ENCODE data around the gene CFAP97.
"Not testable (repeated sequence)": the region's sequence is repeated elsewhere in the genome, so short reads cannot be mapped to it uniquely, and the experiment has no call there.

The CFAP97 gene

DNA sequence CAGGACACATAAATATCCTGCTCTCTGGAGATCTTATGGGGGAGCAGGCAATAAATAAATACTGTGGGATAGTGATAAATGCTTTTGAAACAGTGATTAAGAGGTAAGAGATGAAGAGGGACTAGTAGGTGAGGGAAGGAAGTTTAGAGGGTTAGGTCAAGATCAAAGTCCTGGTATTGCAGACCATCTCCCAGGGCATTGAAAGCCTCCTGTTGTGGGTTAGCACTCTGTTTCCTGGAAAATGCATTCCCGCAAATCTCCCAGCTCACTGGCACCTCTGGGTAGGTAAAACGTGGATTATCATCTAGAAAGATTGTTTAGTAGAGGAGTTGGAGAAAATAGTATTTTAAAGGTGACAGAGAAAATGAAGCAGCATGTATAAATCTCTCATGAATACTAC lies 7.8 kb upstream of the CFAP97 start:
- Mint-ChIP-seq H3K4me3 (peak overlapping the region; percentile 87), H3K36me3 (ENCODE audit: low read depth) (peaks cover 6% of the 10 kb centered on the region), H3K27me3 (ENCODE audit: low read depth) (no peaks in the 10 kb centered on the region), H3K27ac (no peak overlapping the region), H3K9me3 (no peaks in the 10 kb centered on the region), H3K4me1 (ENCODE audit: low read depth) (peaks cover 25% of the 10 kb centered on the region)

DNA sequence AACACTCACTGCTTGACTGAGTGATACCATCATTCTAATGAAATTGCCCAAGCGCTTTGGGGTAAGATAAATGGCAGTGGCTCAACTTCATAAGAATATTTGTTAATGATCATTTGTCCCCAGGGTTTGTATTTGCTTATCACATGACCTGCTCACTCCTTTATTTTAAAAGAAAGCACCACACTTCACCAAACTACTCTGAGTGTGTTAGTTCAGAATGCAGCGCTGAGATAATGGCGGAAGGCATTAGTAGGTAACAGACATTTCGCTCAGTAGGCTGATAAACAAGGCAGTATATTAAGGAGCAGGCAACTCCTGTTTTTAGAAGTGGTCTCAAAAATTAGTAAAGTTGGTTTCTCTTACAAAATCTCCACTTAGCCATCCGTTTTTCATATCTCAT lies 7.2 kb upstream of the CFAP97 start:
- H3K9me3 Mint-ChIP-seq: no peaks in the 10 kb centered on the region
- no peaks in the 10 kb centered on the region for H3K27me3 Mint-ChIP-seq (ENCODE audit: low read depth)
- peak overlapping the region; percentile 87 for H3K4me3 Mint-ChIP-seq
- peak overlapping the region; percentile 80 for H3K27ac Mint-ChIP-seq
- H3K4me1 Mint-ChIP-seq (ENCODE audit: low read depth): peaks cover 23% of the 10 kb centered on the region
- peaks cover 6% of the 10 kb centered on the region for H3K36me3 Mint-ChIP-seq (ENCODE audit: low read depth)

DNA sequence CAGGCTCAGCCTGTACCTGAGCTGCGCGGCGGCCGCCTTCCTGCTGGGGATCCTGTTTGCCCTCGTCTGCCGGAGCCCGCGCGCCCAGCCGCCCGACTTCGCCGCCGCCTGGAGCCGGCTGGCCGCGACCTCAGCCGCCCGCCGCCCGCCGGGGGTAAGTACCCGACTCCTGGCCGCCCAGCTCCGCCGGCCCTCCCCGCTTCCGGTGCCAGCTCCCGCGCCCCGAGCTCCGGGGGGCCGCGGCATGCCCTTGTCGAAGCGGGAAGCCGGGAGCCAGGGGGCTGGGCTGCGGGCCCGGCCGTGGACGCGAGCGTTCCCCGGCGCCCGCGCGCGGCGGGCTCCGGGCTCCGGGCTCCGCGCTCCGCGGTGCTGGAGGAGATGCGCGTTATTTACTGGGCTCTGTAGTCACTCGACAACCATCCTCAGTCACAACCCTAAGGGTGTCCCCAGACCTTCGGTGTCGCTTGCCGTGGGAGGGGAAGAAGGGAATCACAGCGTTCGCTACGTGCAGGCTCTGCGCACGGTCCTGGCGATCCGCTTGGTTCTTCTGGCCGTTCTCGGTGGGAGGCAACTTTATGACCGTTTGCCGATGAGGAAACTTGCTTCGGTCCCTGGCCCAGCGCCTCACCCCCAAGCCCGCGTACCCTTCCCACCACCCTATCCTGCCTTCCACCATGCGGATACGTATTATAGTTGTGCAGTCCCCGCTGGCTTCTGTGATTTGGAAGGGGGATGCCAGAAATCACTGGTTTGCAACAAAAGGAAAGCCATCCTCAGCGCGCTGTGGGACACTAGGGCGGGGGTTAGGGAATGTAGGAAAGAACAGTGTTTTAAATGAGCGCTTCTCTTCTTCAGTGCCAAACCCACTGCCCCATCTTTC lies 6.5 kb upstream of the CFAP97 start:
- no peaks in the 10 kb centered on the region for H3K27me3 Mint-ChIP-seq (ENCODE audit: low read depth)
- peak overlapping the region; percentile 87 for H3K4me3 Mint-ChIP-seq
- H3K4me1 Mint-ChIP-seq (ENCODE audit: low read depth): peaks cover 22% of the 10 kb centered on the region
- H3K27ac Mint-ChIP-seq: peak overlapping the region; percentile 80
- H3K36me3 Mint-ChIP-seq (ENCODE audit: low read depth): peaks cover 6% of the 10 kb centered on the region
- no peaks in the 10 kb centered on the region for H3K9me3 Mint-ChIP-seq

DNA sequence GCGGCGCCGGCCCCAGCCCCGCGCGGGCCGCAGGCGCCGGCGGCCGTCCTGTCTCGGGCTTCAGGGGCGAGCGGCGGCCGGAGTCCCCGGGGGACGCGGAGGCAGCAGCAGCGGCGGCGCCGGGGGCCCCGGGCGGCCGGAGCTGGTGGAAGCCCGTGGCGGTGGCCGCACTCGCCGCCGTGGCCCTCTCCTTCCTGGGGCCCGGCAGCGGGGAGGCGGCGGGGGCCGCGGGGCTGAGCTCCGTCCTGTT lies 6.0 kb upstream of the CFAP97 start:
- not testable (repeated sequence) for H3K27me3 Mint-ChIP-seq (ENCODE audit: low read depth); H3K27ac Mint-ChIP-seq; H3K9me3 Mint-ChIP-seq; H3K36me3 Mint-ChIP-seq (ENCODE audit: low read depth); H3K4me3 Mint-ChIP-seq
- H3K4me1 Mint-ChIP-seq (ENCODE audit: low read depth): peaks cover 23% of the 10 kb centered on the region

DNA sequence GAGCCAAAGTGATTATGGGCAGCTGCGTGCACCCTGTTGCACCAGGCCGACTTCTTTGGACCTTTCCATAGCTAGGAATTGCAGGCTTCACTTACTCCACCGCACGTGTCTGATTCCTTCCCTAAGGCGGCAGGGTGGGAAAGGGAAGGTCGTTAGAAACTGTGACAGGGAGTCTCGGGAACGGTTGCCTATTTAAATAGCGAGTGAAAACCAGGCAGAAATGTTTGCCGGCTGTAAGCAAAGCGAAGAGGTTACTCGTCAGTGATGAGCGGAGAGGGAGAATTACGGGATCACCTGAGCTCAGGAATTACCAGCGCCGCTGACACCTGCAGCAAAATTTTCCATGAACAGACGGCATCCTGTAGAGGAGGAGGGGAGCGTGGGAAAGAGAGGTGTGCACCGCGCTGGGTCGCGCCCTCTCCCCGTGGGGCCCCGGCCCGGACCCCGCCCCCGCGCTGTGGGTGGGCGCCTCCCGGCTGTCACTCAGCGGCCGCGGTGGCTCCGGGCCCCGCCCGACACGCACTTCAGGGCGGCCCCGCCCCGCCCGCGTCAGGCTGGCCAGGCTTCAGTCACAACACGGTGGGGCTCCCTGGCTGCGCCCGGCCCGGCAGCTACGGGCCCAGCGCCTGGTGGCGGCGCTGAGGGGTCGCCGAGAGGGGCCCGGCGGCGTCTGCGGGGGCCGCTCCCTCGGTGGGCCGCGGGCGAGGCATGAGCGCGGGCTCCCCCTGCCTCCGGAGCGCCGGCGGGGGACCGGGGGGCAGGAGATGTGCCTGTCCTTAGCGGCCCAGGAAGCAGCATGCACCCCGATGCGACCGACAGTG lies 5.4 kb upstream of the CFAP97 start, which contains the start of gene SNX25:
Gene SNX25 (plus strand): TSS at position 568 of the 821 bp plus-strand sequence. CDS start 229 bp downstream, at position 797.
- peaks cover 27% of the 10 kb centered on the region for H3K4me1 Mint-ChIP-seq (ENCODE audit: low read depth)
- H3K27ac Mint-ChIP-seq: peak within 1 kb of the TSS; percentile 90
- peak within 1 kb of the TSS; percentile 91 for H3K4me3 Mint-ChIP-seq
- H3K27me3 Mint-ChIP-seq (ENCODE audit: low read depth): no peaks in the 10 kb centered on the region
- peaks cover 6% of the 10 kb centered on the region for H3K36me3 Mint-ChIP-seq (ENCODE audit: low read depth)
- no peaks in the 10 kb centered on the region for H3K9me3 Mint-ChIP-seq

DNA sequence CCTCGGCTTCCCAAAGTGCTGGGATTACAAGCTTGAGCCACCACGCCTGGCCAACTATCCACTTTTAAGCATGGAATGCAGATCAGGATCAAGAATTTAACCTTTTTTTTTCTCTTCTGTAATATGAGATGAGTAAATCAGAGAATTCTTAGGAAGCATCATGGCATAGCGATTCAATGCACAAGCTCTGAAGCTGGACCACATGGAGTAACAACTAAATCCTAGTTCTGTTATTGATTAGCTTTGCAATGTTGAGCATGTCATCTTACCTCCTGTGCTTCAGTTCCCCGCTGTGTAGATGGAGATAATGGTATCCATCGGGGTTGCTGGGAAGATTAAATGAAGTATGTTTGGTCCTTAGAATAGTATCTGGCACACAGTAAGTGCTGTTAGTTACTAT lies 3.7 kb upstream of the CFAP97 start:
- no peaks in the 10 kb centered on the region for H3K9me3 Mint-ChIP-seq
- no peaks in the 10 kb centered on the region for H3K27me3 Mint-ChIP-seq (ENCODE audit: low read depth)
- no peak overlapping the region for H3K4me3 Mint-ChIP-seq
- peaks cover 34% of the 10 kb centered on the region for H3K4me1 Mint-ChIP-seq (ENCODE audit: low read depth)
- no peak overlapping the region for H3K27ac Mint-ChIP-seq
- peaks cover 4% of the 10 kb centered on the region for H3K36me3 Mint-ChIP-seq (ENCODE audit: low read depth)

DNA sequence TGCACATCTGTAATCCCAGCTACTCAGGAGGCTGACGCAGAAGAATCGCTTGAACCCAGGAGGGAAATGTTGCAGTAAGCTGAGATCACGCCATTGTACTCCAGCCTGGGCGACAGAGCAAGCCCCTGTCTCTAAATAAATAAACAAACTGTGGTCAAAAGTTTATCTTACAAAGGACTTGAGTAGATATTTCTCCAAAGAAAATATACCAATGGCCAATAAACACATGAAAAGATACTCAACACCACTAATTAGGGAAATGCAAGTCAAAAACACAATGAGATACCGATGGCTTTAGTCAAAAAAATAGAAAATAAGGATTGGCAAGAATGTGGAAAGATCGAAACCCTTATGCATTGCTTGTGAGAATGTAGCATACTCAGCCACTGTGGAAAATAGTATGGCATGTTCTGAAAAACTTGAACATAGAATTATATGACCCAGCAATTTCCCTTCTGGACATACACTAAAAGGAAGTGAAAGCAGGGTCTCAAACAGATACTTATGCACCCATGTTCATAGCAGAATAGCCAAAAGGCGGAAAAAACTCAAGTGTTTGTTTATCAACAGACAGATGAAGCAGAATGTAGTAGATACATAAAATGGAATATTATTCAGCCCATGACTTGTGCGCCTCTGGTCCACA lies 2.0 kb upstream of the CFAP97 start:
- no peaks in the 10 kb centered on the region for H3K27me3 Mint-ChIP-seq (ENCODE audit: low read depth)
- H3K27ac Mint-ChIP-seq: no peak overlapping the region
- H3K36me3 Mint-ChIP-seq (ENCODE audit: low read depth): peaks cover 2% of the 10 kb centered on the region
- no peak overlapping the region for H3K4me3 Mint-ChIP-seq
- peaks cover 30% of the 10 kb centered on the region for H3K4me1 Mint-ChIP-seq (ENCODE audit: low read depth)
- no peaks in the 10 kb centered on the region for H3K9me3 Mint-ChIP-seq

DNA sequence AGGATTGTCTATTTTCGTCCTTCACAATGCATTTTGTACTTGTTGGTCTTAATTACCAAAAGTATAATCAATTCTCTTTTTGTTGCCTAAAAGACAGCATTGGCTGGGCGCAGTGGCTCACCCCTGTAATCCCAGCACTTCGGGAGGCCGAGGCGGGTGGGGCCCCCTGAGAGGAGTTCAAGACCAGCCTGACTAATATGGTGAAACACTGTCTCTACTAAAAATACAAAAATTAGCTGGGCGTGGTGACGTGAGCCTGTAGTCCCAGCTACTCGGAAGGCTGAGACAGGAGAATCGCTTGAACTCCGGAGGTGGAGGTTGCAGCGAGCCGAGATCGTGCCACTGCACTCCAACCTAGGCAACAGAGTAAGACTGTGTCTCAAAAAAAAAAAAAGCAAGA lies 1.3 kb upstream of the CFAP97 start:
- H3K9me3 Mint-ChIP-seq; H3K36me3 Mint-ChIP-seq (ENCODE audit: low read depth); H3K27ac Mint-ChIP-seq; H3K27me3 Mint-ChIP-seq (ENCODE audit: low read depth): not testable (repeated sequence)
- Mint-ChIP-seq H3K4me1 (ENCODE audit: low read depth) (peaks cover 25% of the 10 kb centered on the region), H3K4me3 (peak overlapping the region; percentile 79)

DNA sequence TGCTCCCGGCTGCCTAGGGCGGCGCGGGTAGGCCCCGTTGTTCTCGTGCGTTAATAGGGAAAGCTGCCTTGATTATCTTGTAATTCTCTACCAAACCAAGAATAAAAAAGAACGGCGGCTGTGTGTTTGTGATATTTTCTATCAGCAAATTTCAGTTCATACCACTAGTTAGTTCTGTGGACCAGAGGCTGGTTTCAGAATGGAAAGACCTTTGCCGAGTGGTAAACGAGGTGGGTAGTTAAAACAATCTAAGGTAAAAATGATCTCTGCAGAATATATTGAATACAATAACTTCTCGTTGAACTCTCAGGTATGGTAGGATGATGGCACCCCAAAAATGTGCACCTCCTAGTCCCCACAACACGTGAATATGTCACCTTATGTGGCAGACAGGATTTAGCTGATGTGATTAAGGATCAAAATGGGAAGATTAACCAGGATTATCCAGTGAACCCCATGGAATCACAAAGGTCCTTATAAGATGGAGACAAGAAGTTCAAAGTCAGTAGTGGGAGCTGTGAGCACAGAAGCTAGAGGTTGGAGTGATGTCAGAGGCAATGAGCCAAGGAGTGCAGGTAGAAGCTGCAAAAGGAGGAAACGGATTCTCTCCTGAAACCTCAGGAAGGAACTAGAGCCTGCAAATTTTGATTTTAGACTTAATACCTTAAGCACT lies 574 bp upstream of the CFAP97 start:
- Mint-ChIP-seq H3K36me3 (ENCODE audit: low read depth) (peaks cover 2% of the 10 kb centered on the region), H3K9me3 (no peaks in the 10 kb centered on the region), H3K27me3 (ENCODE audit: low read depth) (no peaks in the 10 kb centered on the region), H3K27ac (peak overlapping the region; percentile 66), H3K4me1 (ENCODE audit: low read depth) (peaks cover 30% of the 10 kb centered on the region), H3K4me3 (peak overlapping the region; percentile 79)

DNA sequence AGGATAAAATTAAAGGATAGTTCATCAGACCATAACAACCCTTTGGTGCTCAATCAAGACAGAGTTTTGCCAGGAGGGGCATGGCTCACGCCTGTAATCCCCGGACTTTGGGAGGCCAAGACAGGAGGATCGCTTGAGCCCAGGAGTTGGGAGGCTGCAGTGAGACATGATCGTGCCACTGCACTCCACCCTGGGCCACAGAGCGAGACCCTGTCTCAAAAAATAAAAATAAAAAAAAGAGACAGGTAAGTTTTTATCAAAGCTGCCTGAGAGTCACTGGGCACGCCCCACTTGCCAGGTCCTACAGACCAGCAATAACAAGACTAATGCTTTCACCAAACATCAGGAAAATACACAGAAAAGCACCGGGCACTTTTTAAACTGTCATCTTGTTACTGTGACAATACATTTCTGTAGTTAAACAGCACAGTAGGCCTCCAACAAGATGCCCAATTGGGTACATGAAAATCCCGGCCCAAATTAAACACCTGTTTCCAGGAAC lies 765 bp downstream of the CFAP97 start:
- Mint-ChIP-seq H3K9me3 (no peaks in the 10 kb centered on the region), H3K4me3 (peak overlapping the region; percentile 98), H3K27me3 (ENCODE audit: low read depth) (no peaks in the 10 kb centered on the region), H3K27ac (peak overlapping the region; percentile 99), H3K36me3 (ENCODE audit: low read depth) (peaks cover 2% of the 10 kb centered on the region), H3K4me1 (ENCODE audit: low read depth) (peaks cover 24% of the 10 kb centered on the region)

DNA sequence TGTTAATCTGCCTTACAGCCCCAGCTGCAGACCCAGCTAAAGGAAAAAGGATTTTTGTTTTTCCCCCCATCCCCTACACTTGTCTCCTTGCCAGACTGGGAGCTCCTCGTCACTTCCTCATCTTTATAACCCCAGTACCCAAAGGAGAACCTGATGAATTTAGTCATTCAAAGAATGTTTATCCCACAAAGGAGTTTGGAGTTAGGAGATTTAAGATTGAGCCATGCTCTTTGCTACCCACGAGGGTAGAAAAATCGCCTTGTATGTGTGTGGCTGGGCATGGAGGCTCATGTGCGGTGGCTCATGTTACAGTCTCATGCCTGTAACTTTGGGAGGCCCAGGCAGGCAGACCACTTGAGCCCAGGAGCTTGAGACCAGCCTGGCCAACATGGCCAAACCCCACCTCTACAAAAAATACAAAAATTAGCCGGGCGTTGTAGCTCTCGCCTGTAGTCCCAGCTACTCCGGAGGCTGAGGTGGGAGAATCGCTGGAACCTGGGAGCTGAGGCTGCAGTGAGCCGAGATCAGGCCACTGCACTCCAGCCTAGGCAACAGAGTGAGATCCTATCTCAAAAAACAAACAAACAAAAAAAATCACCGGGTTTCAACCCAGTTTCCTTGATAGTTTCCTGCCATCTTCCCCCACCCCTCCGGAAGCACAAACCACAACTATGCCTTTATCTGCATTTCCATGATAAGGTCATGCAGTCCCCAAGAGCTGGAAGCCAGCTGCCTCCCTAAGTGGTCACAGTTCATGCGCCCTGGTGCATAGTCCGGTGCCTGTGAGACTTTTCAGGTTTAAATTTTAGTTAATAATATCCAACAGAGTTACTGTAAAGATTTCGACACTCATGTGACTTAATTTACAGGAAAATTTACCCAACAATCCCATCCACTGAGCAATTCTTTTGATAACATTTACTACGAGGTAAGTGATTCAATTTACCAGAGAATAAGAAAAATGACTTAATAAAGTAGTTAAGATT lies 1.5 kb downstream of the CFAP97 start:
- Mint-ChIP-seq H3K27me3 (ENCODE audit: low read depth) (no peaks in the 10 kb centered on the region), H3K4me1 (ENCODE audit: low read depth) (peaks cover 26% of the 10 kb centered on the region), H3K36me3 (ENCODE audit: low read depth) (peaks cover 4% of the 10 kb centered on the region), H3K27ac (peak overlapping the region; percentile 99), H3K9me3 (no peaks in the 10 kb centered on the region), H3K4me3 (peak overlapping the region; percentile 98)

DNA sequence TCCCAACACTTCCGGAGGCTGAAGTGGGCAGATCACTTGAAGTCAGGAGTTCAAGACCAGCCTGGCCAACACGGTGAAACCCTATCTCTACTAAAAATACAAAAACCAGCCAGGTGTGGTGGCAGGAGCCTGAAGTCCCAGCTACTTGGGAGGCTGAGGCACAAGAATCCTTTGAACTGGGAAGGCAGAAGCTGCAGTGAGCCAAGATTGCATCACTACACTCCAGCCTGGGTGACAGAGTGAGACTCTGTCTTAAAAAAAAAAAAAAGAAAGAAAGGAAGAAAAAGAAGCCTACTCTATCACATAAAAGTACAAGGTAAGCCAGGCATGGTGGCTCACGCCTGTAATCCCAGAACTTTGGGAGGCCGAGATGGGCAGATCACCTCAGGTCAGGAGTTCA lies 5.6 kb downstream of the CFAP97 start:
- not testable (repeated sequence) for H3K27me3 Mint-ChIP-seq (ENCODE audit: low read depth); H3K9me3 Mint-ChIP-seq; H3K4me3 Mint-ChIP-seq; H3K27ac Mint-ChIP-seq; H3K36me3 Mint-ChIP-seq (ENCODE audit: low read depth)
- H3K4me1 Mint-ChIP-seq (ENCODE audit: low read depth): peaks cover 22% of the 10 kb centered on the region

DNA sequence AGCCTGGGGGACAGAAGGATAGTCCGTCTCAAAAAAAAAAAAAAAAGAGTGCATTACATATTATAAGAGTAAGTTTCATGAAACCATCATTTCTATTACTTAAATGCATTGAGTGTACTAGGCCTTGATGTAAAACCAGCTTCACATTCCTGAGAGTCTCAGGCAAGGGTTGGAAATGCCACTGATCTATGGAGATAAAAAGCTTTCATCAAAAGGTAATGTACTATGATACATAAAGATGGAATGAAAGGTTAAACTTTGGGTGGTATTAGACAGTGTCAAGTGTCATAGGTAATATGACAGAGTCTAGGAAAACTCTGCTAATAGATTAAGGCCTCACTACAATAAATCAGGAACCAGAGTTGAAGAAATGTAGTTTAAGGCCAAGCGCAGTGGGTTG lies 7.4 kb downstream of the CFAP97 start:
- Mint-ChIP-seq H3K4me1 (ENCODE audit: low read depth) (peaks cover 16% of the 10 kb centered on the region), H3K27me3 (ENCODE audit: low read depth) (no peaks in the 10 kb centered on the region), H3K36me3 (ENCODE audit: low read depth) (peaks cover 6% of the 10 kb centered on the region), H3K4me3 (no peak overlapping the region), H3K9me3 (no peaks in the 10 kb centered on the region), H3K27ac (no peak overlapping the region)
